Liver (tissue), 9 donors: ENCODE results near the gene SYT2. TPM values are rescaled to one million over a fixed set of nuclear protein-coding genes. Genes with fewer than 3 reads are reported as not detected.
"Not testable (repeated sequence)": the region's sequence is repeated elsewhere in the genome, so short reads cannot be mapped to it uniquely, and the experiment has no call there.

Source experiments
- DNase-seq: peaks from one replicate; pipeline ENCODE4 v3.0.0-alpha.2; 2017; ENCODE audit warnings: low spot score
- H3K27ac ChIP-seq, 2 donors: one replicate each; pipeline ENCODE4 v1.7.0; 2013; ENCODE audit warnings: inconsistent platforms in 2 of 2, low read length in 2 of 2, control low read depth in 1 of 2, low read depth in 1 of 2, mild to moderate bottlenecking in 1 of 2
- H3K27me3 ChIP-seq, 4 donors: one replicate each; pipeline versions ENCODE4 v1.6.1 to v1.7.0; 2013; ENCODE audit warnings: low read length in 3 of 4, inconsistent platforms in 1 of 4, mild to moderate bottlenecking in 1 of 4, moderate library complexity in 1 of 4; ENCODE audit not compliant: control insufficient read depth in 4 of 4, insufficient read depth in 4 of 4
- H3K36me3 ChIP-seq, 4 donors: one replicate each; pipeline versions ENCODE4 v1.6.1 to v1.7.0; 2013; ENCODE audit warnings: low read length in 3 of 4, mild to moderate bottlenecking in 3 of 4, low read depth in 1 of 4, moderate library complexity in 1 of 4; ENCODE audit not compliant: control insufficient read depth in 4 of 4, insufficient read depth in 3 of 4
- H3K4me1 ChIP-seq, 4 donors: one replicate each; pipeline versions ENCODE4 v1.6.1 to v1.7.0; 2013; ENCODE audit warnings: low read length in 3 of 4, mild to moderate bottlenecking in 3 of 4, moderate library complexity in 1 of 4; ENCODE audit not compliant: control insufficient read depth in 4 of 4, insufficient read depth in 4 of 4
- H3K4me3 ChIP-seq, 3 donors: one replicate each; pipeline versions ENCODE4 v1.6.1 to v1.7.0; 2013; ENCODE audit warnings: low read length in 3 of 3, control low read depth in 1 of 3, low read depth in 1 of 3, mild to moderate bottlenecking in 1 of 3
- H3K9ac ChIP-seq, 2 donors: one replicate each; pipeline ENCODE4 v1.7.0; 2013; ENCODE audit warnings: low read length in 2 of 2, mild to moderate bottlenecking in 2 of 2, moderate library complexity in 2 of 2, control low read depth in 1 of 2, low read depth in 1 of 2
- H3K9me3 ChIP-seq, 4 donors: one replicate each; pipeline versions ENCODE4 v1.6.1 to v1.7.0; 2013; ENCODE audit warnings: low read length in 3 of 4; ENCODE audit not compliant: control insufficient read depth in 4 of 4
- HNF4A ChIP-seq, 2 donors: conservative IDR thresholded peaks; 2 replicates each; pipeline ENCODE4 v1.6.1; 2016; ENCODE audit warnings: antibody characterized with exemption in 2 of 2, mild to moderate bottlenecking in 2 of 2
- NR2F2 ChIP-seq: IDR thresholded peaks from 2 replicates; pipeline ENCODE4 v1.6.1; 2016; ENCODE audit warnings: antibody characterized with exemption
- RXRA ChIP-seq, 2 donors: IDR thresholded peaks; 2 replicates each; pipeline ENCODE4 v1.6.1; 2017 to 2018; ENCODE audit warnings: antibody characterized with exemption in 2 of 2, mild to moderate bottlenecking in 1 of 2
- SP1 ChIP-seq: IDR thresholded peaks from 2 replicates; pipeline ENCODE4 v1.6.1; 2018; ENCODE audit warnings: antibody characterized with exemption, mild to moderate bottlenecking
- WGBS: extraction: QIAGEN DNeasy Blood & Tissue Kit; methylation state at CpG from one replicate; pipeline ENCODE4 v1.1.7; 2013; 5-methylcytosine and 5-hydroxymethylcytosine counted together
- polyA plus RNA-seq, 2 donors: library from polyadenylated mRNA; stranded (reverse) in 1 of 2; unstranded in 1 of 2; fragments of 200-250 nt in 1 of 2; fragments of >200 nt in 1 of 2; fragmentation: Nextera tagmentation in 1 of 2; extraction: Ambion mirVana in 1 of 2; gene quantifications; one replicate each; pipeline versions ENCODE4 v1.2.1 to v1.2.3, GENCODE V29; 2013 to 2015
- total RNA-seq, 2 donors: library from RNA; depleted of rRNA; stranded (reverse); fragments of >200 nt; gene quantifications; one replicate each; pipeline ENCODE4 v1.2.3, GENCODE V29; 2014
- TF ChIP-seq, protein P1 (sequence below): IDR thresholded peaks from 2 replicates; pipeline ENCODE4 v1.6.1; 2016; ENCODE audit warnings: antibody characterized with exemption
- donor health status: healthy.
- donor health status: healthy.
- donor health status: healthy.
- donor health status: healthy.
- donor health status: healthy.

The SYT2 gene
- total and polyA plus RNA-seq, 4 donors: under 0.01 to 0.07 TPM; not detected in 2

DNA sequence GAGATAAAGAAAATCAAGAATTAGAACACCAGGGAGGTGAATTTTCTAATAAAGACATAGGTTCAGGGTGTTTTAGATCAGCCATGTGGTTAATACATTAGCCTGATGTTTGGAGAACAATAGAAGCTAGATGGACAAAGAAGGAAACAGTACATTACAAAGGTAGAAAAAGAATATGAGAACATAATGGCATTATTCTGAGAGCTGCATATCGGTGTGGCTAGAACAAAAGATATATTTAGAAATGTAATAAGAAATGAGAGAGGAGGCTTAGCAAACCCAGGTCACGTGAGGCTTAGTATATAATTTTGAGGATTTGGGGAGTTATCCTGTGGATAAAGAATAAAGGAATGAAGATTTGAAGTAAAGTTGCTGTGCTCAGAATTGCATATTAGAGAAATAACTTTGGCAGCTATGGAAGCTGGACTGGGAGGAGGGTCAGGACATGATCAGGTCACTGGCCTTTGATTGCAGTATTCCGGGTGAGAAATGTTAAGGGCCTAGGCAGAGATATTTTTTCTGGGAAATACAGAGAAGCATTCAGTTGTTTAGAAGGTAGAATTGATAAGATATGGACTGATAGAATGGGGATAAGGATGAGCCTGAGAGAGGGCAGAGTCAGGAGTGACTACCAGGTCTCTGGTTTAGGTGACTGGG lies 164.5 kb downstream of the SYT2 start:
- not testable (repeated sequence) for DNase-seq, H3K27me3 ChIP-seq, H3K9me3 ChIP-seq, H3K4me3 ChIP-seq, H3K9ac ChIP-seq, H3K36me3 ChIP-seq
- TF ChIP-seq, protein P1, sequence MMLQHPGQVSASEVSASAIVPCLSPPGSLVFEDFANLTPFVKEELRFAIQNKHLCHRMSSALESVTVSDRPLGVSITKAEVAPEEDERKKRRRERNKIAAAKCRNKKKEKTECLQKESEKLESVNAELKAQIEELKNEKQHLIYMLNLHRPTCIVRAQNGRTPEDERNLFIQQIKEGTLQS: peak; percentile 22
- TF ChIP-seq RXRA (IDR thresholded peaks at IDR 0.05) (peak; percentile 69 to 83), HNF4A (conservative IDR thresholded peaks at IDR 0.05) (peak in 1 of 2 donors; percentile 41), NR2F2 (peak; percentile 42), SP1 (peak; percentile 20)
- peak overlapping the region; percentile 50 to 67 for H3K27ac ChIP-seq
- H3K4me1 ChIP-seq: peaks cover 2 to 12% (median 6%) of the 10 kb centered on the region in 4 donors
- WGBS: 63% methylated on average over 3 of the region's 3 CpGs

DNA sequence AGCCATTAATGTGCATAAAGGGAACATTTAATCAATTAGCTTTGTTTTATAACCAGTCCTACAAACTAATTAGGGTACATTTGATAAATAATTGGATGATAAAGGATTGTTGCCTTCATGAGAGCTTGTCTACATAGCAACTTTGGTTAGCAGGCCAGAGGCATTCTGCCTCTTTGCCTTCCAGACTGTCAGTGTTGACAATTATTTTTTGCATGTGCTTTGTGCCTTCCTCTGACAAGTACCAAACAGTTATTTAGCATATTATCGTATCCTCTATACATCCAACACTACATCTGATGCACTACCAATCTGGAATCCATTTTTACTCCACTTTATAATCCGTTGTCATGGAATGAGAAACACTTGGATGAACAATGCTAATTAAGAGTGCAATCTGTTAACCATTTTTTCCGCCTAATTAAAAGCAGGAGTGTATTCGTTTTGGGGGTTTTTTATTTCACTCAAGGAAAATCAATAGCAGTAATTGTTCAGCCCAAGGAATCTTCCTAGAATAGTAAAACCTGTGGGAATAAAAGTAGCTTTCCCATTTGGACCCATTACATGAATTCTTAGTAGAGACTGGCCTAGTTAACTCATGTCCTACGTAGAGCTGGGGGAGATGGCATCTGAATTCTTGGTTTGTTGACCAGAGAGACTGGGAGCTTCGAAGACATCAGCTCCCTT lies 165.3 kb downstream of the SYT2 start:
- not testable (repeated sequence) for H3K9ac ChIP-seq, DNase-seq, H3K36me3 ChIP-seq, H3K9me3 ChIP-seq, H3K4me3 ChIP-seq, H3K27me3 ChIP-seq
- Histone ChIP-seq H3K27ac (peak overlapping the region in 1 of 2 donors; percentile 12), H3K4me1 (peaks cover 2 to 12% (median 6%) of the 10 kb centered on the region in 4 donors)
- 92% methylated on average over 6 of the region's 6 CpGs for WGBS

DNA sequence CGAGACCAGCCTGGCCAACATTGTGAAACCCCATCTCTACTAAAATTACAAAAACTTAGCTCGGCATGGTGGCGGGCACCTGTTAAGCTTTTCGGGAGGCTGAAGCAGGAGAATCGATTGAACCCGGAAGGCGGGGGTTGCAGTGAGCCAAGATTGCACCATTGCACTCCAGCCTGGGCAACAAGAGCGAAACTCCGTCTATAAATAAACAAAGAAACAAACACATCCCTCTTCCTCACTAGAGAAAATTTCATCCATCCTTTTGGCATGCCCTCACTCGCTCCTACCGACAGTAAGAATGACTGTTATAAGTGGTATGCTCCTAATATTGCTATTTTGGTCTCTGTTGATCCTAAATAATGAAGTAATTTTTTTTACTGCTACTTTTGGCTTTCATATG lies 166.7 kb downstream of the SYT2 start:
- not testable (repeated sequence) for H3K36me3 ChIP-seq, DNase-seq, H3K27me3 ChIP-seq, H3K4me3 ChIP-seq, H3K9me3 ChIP-seq, H3K9ac ChIP-seq, H3K27ac ChIP-seq
- peaks cover 4 to 18% (median 11%) of the 10 kb centered on the region in 4 donors for H3K4me1 ChIP-seq
- WGBS: 82% methylated on average over 11 of the region's 11 CpGs

DNA sequence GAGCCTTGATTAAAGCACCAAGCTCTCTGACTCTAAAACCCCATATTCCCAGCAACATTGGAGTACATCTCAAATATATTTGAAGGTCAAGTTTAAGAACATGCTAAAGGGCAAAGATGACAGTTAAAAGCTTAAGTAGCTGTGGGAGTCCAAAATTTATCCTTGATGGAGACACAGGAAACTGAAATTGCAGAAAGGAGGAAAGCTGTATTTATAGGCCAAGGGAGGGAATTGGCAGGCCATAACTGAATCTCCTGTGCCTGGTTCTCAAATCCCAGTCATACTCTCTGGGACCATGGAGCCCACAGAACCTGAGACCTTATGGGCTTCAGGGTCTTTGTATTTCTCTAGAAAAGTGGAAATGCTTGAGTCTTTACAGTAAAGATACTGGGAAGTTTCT lies 167.8 kb downstream of the SYT2 start:
- H3K9me3 ChIP-seq, H3K36me3 ChIP-seq, H3K4me3 ChIP-seq, DNase-seq, H3K27me3 ChIP-seq, H3K9ac ChIP-seq: not testable (repeated sequence)
- Histone ChIP-seq H3K4me1 (peaks cover 4 to 20% (median 12%) of the 10 kb centered on the region in 4 donors), H3K27ac (peak overlapping the region in 1 of 2 donors; percentile 46)

DNA sequence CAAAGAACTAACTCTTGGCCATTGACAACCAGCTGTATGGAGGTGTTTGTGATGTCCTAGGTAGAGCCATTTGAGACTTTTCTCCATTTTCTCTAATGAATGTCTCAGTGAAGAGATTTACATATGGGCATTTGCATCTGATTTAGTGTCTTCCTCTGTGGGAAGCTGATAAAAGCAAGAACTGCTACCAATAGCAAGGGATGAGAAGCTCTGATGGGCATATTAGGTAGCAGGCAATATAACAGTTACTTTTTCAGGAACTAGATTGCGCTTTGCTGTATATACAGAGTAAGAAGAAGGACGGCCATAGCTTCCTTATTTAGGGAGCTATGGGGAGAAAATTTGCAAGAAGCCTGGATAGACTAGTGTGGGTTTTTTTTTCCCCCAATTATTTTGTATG lies 169.4 kb downstream of the SYT2 start:
- not testable (repeated sequence) for H3K27me3 ChIP-seq, H3K4me3 ChIP-seq, H3K9ac ChIP-seq, H3K36me3 ChIP-seq, DNase-seq, H3K9me3 ChIP-seq
- H3K27ac ChIP-seq: peak overlapping the region in 1 of 2 donors; percentile 12
- WGBS: 82% methylated on average over 2 of the region's 2 CpGs
- H3K4me1 ChIP-seq: peaks cover 2 to 16% (median 8%) of the 10 kb centered on the region in 4 donors

Other genes starting within 250 kb of the SYT2 start
- 10 to 100 TPM; 19.6 to 33.7 TPM for gene KDM5B, start 98.0 kb upstream of the SYT2 start, total RNA-seq
- 10 to 100 TPM in 1 of 2 donors, 1 to 10 TPM in 1; 3.4 to 10.0 TPM for gene KDM5B, start 98.0 kb upstream of the SYT2 start, polyA plus RNA-seq
- gene PCAT6, start 100.5 kb upstream of the SYT2 start, total RNA-seq: not detected
- gene PCAT6, start 100.5 kb upstream of the SYT2 start, polyA plus RNA-seq: 1 to 10 TPM in 1 of 2 donors, under 1 TPM in 1; 0.23 to 1.2 TPM
- 1 to 10 TPM; 3.9 to 4.7 TPM for gene RABIF, start 178.7 kb upstream of the SYT2 start, total RNA-seq
- gene RABIF, start 178.7 kb upstream of the SYT2 start, polyA plus RNA-seq: 1 to 10 TPM; 3.6 to 7.5 TPM
- 10 to 100 TPM; 13.1 to 17.5 TPM for gene KLHL12, start 216.8 kb upstream of the SYT2 start, total RNA-seq
- gene KLHL12, start 216.8 kb upstream of the SYT2 start, polyA plus RNA-seq: 1 to 10 TPM; 7.2 to 7.8 TPM
- 100 to 1,000 TPM in 1 of 2 donors, 10 to 100 TPM in 1; 78.9 to 175 TPM for gene ADIPOR1, start 247.9 kb upstream of the SYT2 start, total RNA-seq
- 10 to 100 TPM; 58.5 to 62.0 TPM for gene ADIPOR1, start 247.9 kb upstream of the SYT2 start, polyA plus RNA-seq